T-helper 2 cell (primary cell): ENCODE measurements around the gene NAV3.

Source experiments
- DNase-seq, 5 experiments: peaks; one replicate each; pipeline versions ENCODE4 v3.0.0 to v3.0.0-alpha.2; 2012 to 2022

The NAV3 gene

DNA sequence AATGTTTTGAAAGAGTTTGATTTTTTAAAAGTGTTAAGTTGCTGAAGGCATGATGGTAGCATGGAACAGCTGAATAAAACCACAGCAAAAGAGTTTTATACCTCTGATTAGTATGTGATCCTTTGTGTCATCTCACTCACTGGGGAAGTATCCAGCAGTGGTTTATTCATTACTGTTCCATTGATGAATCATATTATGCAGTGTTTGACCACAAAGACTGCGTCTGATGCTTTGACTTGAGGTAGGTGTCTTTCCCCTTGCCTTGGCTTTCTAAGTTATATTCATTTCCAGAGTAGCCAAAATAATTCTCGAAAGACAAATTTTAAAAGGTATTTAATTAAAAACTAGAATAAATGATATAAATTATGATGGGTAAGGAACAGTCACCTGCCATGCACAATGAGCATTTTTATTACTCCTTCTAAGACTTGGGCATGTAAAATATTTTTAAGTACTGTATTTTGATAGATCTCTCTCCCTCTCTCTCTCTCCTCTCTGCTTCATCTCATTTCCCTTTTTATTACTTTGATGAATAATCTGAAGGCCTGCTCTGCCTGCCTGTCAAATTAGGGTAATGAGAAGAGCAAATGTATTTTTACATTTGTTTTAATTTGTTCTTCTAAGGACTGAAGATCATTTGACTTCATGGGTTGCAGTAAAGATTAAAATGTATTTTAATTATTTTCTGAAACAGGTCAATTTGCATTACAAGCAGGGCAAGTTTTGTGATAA, 164.9 kb downstream of the NAV3 start:
- peak in 1 of 5 experiments; percentile 65 for DNase-seq

DNA sequence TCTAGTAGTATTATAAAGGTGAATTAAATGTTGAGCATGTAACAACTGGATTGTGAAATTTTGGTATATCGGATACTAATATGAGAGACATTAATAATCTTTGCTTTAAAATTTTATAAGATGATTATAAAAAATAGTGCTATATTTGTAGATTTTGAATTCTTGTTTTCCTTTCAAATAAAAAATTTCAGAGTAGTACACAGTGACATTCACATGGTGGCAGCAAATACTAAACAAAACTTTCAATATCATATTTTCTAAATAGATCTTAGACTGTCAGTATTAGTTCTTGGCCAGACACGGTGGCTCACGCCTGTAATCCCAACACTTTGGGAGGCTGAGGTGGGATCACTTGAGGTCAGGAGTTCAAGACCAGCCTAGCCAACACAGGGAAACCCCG, 166.0 kb downstream of the NAV3 start:
- DNase-seq: no peak

DNA sequence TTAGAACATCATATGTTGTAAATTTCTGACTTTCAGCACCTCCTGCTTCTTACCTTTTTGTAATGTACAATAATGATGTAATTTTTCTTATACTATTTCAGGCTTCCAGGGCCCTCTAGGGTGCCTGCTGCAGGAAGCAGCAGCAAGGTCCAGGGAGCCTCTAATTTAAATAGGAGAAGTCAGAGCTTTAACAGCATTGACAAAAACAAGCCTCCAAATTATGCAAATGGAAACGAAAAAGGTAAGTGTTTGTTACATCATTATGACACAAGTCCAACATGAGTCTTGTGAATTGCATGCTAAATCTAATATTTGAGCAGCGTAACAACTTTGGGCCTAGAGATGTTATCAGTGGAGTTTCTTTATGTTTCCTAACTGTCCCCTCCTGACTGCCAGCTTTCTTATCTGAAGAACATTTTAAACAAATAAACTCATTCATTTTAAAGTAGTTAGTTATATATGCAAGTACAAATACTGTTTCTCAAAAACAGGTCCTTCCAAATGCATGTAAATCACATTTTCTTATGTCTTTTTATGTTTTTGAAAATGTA, 167.6 kb downstream of the NAV3 start:
- no peak for DNase-seq

DNA sequence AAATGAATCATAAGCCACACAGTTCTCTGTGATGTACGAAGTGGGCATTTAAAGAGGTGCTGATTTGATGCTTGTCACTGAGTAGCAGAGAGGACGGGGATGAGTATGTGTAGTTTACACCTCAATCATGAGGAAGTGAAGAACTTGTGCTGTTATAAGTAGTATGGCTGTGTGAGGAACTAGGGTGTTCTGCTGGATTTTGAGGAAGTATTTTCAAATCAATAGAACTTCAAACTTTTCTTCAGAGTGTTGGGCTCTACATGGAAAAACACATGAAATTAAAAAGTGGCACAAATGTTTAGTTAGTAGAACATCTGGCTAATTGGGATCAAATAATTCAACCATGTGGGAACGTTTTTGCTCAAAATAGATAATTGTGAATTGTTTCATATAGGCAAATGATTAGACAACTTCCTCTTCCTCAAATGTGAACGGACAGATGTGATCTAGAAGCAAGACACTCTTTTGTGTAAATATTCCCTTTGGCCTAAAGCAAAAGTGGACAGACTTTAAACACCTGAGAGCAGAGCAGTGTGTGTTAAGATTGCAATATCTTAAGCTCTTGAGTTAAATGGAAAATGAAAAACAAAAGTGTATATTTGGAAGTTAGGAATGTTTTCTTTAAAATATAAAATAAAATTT, 168.5 kb downstream of the NAV3 start:
- DNase-seq: peak in 1 of 5 experiments; percentile 1

DNA sequence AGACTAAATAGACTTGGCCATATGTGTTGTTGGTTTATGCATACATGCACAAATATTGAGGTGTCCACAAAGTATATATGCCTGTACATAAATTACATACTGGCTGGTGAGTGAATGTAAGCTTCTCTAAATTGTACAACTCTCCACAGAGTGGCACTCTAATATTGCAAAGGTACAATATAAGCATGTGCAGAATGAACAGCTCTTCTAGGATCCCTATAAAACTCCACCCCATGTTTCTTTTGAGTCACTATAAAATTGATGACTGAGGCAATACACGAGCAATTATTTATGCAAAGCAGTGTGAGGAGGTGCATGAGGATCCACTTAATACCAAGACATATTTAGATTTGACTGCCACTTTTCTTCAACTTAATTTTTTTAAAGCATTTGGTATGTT, 172.2 kb downstream of the NAV3 start:
- no peak for DNase-seq

- no peak for DNase-seq
Observed at GRCh38 chr12:78004249-78005093, 173.8 kb downstream of the NAV3 start.

DNA sequence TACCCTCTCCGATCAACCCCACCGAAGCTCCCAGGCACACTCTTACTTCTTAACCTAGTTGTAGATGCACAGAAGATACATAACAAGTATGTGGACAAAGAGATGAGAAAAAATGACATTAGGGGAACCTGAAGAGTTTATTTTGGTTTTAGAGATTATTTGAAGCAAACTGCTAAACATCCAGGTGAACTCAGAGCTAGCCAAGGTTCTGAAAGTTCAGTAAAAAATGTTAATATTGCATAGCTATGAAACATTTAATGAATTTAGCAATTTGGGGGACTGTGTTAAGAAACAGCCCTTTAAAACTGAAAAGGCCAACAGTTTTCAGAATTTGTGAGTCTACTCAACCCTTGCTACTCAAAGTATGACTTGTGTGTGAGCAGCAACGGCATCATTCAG, 174.4 kb downstream of the NAV3 start:
- no peak for DNase-seq

- no peak for DNase-seq
Observed at GRCh38 chr12:78007173-78007572, 176.5 kb downstream of the NAV3 start.

DNA sequence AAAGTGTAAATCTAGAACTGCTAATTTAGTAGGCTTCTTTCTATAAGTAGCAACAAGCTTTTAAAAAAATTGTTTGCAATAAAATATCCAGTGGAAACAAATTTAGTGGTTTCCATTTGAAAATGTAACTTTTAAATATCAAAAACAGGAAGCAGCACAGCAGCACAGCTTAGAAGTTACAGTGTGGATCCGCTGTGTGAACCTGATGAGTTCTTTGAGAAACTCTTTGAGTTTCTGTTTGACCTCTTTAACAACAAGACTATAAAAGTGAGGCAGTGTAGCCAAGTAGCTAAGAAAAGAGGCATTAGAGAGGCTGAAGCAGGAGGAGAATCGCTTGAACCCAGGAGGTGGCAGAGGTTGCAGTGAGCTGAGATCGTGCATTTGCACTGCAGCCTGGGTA, 178.3 kb downstream of the NAV3 start:
- no peak for DNase-seq

DNA sequence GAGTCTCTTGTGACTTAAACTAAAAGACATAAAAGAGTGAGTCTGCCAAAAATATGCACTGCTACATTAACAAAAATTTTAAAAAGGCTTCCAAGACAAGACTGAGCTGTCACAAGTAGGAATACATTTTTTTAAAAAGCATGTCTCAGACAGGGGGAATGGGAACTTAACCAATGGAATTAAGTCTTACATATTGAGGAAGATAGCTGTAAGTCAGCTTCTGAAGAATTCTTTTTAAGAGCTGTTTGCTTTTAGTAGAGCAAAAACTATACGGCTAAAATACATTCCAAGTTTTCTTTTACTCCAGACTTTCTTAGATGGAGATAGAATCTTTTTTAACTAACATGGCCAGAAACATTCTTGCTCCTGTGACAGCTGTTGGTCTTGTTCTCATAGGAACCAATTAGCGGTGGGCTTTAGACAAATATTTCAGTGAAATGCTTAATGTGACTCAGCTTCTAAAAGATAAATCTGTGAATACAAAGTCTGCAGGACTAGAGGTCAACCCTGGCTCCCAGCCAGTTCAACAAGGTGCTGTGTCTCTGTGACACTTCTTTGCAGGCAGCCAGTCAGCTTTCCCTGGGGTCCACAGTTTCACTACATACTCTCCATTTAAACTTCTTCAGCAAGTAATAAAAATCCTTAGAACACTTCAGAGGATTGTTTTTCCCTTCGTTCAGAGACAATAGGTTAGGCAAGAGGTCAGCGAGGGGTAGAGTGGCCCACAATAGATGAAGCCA, 187.6 kb downstream of the NAV3 start:
- DNase-seq: no peak

DNA sequence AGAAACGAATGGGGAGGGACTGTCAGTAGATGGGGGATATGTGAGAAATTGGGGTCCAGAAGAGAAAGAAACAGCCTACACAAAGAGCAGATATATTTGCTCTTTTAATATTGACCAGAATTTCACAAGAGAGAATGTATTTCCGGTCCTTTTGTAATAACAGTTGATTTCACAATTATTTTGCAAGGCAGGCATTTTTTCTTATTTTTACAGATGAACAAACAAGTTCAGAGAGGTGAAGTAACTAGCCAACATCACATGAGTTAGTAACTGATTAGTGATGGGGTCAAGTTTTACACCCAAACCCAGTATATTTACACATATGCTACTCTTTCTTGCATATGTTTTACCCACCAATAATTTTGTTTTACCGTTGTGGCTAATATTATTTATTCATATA, 188.2 kb downstream of the NAV3 start:
- no peak for DNase-seq

DNA sequence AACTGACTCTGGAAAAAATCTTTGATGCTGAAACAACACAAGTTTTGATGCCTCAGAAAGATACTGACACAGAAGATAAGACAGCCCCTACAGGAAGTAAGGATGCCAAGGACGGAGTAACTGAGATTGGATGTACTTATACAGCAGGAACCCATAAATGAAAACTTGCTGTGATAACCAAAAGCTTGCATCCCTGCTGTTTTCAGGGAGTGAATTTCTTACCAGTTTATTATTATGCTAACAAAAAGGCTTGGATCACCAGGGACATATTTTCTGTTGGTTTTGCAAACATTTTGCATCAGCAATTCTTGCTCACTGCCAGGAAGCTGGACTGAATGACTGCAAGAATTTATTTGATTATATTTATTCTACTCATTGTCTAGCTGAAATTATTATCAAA, 197.7 kb downstream of the NAV3 start:
- no peak for DNase-seq

GRCh38 chr12:78034025-78034424, 203.3 kb downstream of the NAV3 start:
- DNase-seq: no peak

GRCh38 chr12:78035901-78036606, 205.4 kb downstream of the NAV3 start:
- no peak for DNase-seq

DNA sequence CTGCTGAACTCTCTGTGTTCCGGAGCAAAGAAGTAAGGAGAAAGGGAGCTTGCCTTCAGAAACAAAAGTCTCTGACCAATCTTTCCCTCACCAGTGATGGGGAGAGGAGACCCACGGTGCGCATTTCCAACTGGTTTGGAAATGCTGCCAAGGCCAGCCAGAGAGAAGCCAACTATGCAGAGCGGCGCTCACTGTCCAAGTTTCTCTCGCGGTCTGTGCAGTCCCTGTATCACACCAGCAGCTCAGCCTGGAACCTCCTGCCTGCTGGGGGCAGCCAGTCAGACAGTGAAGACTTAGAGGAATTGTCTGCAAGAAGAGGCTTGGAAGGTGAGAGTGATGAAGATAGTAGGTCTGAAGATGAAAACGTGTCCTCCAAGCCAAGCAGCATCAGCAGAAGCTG, 206.2 kb downstream of the NAV3 start:
- no peak for DNase-seq

- no peak for DNase-seq
Observed at GRCh38 chr12:78037707-78038106, 207.0 kb downstream of the NAV3 start.

DNA sequence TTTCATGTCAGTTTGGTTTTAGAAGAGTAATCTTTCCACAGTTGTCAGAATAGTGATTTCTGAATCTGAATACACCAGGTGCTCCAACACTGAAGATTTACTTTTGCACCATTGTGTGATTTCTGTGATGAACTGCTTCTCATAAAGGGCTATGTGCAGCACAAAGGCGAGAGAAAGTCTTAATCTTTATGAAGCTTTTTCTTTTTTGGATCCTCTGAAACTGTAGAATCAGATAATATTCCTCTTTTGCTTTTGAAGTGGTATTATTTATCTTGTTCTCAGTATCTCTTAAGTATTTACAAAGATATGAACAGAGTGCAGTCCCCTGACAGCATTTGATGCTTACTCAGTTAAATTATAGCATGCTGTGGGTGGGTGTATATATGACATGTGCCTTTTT, 207.8 kb downstream of the NAV3 start:
- DNase-seq: no peak

- DNase-seq: no peak
Observed at GRCh38 chr12:78038986-78039385, 208.3 kb downstream of the NAV3 start.

GRCh38 chr12:78040111-78040510, 209.4 kb downstream of the NAV3 start:
- DNase-seq: no peak

- DNase-seq: no peak
Observed at GRCh38 chr12:78050790-78051189, 220.1 kb downstream of the NAV3 start.

- no peak for DNase-seq
Observed at GRCh38 chr12:78055545-78055944, 224.9 kb downstream of the NAV3 start.

- DNase-seq: no peak
Observed at GRCh38 chr12:78057075-78057474, 226.4 kb downstream of the NAV3 start.
